GM12878 (cell line): ENCODE measurements around the gene RAB11FIP2. TPM values are rescaled to one million over a fixed set of nuclear protein-coding genes. Genes with fewer than 3 reads are reported as not detected.

Experiments
- ATAC-seq: fragments of 200-7000 bp; cut with Tn5 transposase; 3 replicates; pipeline ENCODE4 v1.9.1; 2020; ENCODE audit warnings: mild to moderate bottlenecking, moderate library complexity
- BruUV-seq: library from RNA; stranded (reverse); fragments of 400-500 nt; replicated peaks from 2 replicates; lab custom pipeline; 2021; lab: Mats Ljungman, UMichigan
- CTCF ChIA-PET: fragments of 300-600 bp; sonication (Branson Sonifier 250); formaldehyde crosslinking; extraction: SDS; loops from one replicate; lab custom pipeline; 2021; ENCODE audit warnings: inconsistent platforms; lab: Yijun Ruan, JAX
- POLR2A ChIA-PET: fragments of 350-600 bp; formaldehyde crosslinking; extraction: SDS; loops from one replicate; lab custom pipeline; 2021; ENCODE audit warnings: inconsistent platforms; lab: Charles Lee
- RAD21 ChIA-PET: fragments of 300-600 bp; sonication (Branson Sonifier 250); formaldehyde crosslinking; loops from one replicate; lab custom pipeline; 2023; ENCODE audit warnings: antibody characterized with exemption; ENCODE audit not compliant: unreplicated experiment; lab: Charles Lee
- SMC1A ChIA-PET: fragments of 300-600 bp; sonication (Branson Sonifier 250); formaldehyde crosslinking; loops from one replicate; lab custom pipeline; 2023; ENCODE audit not compliant: unreplicated experiment, uncharacterized antibody; lab: Charles Lee
- DNase-seq: peaks from one replicate; pipeline ENCODE4 v3.0.0-alpha.2; 2011; ENCODE audit warnings: low read depth, low spot score
- FAIRE-seq: peaks from 3 replicates; lab custom pipeline; 2011; peaks lifted over from hg19 to GRCh38; lab: Jason Lieb, UNC
- H2AFZ ChIP-seq: 2 replicates; pipeline ENCODE4 v1.6.0; 2011; ENCODE audit warnings: low read depth, low read length, control low read depth; ENCODE audit not compliant: control insufficient read depth
- H3K27ac ChIP-seq: 2 replicates; pipeline ENCODE4 v1.5.1; 2011; ENCODE audit warnings: control low read depth; ENCODE audit not compliant: control insufficient read depth, insufficient read depth
- H3K27me3 ChIP-seq, 2 experiments: replicated peaks in 1 of 2; 2 replicates each; pipeline versions ENCODE4 v1.6.0 to v1.6.1; 2011; ENCODE audit warnings: low read length in 1 of 2; ENCODE audit not compliant: control insufficient read depth in 2 of 2, insufficient read depth in 2 of 2
- H3K36me3 ChIP-seq, 2 experiments: 2 replicates each; pipeline ENCODE4 v1.5.1; 2011; ENCODE audit warnings: low read length in 1 of 2; ENCODE audit not compliant: control insufficient read depth in 2 of 2, insufficient read depth in 2 of 2
- H3K4me1 ChIP-seq: 2 replicates; pipeline ENCODE4 v1.6.1; 2011; ENCODE audit warnings: mild to moderate bottlenecking, low read length, moderate library complexity, mixed read lengths; ENCODE audit not compliant: control insufficient read depth, insufficient read depth
- H3K4me2 ChIP-seq: 2 replicates; pipeline ENCODE4 v1.6.0; 2011; ENCODE audit warnings: control low read depth; ENCODE audit not compliant: control insufficient read depth, insufficient read depth
- H3K4me3 ChIP-seq: fragments of 200-600 bp; sonication (generic); 2 replicates; pipeline ENCODE4 v1.5.1; 2016
- H3K79me2 ChIP-seq: 2 replicates; pipeline ENCODE4 v1.6.0; 2011; ENCODE audit warnings: low read length; ENCODE audit not compliant: control insufficient read depth, insufficient read depth
- H3K9ac ChIP-seq: 2 replicates; pipeline ENCODE4 v1.8.0; 2011; ENCODE audit warnings: low read length, control low read depth, mixed read lengths; ENCODE audit not compliant: control insufficient read depth, insufficient read depth
- H3K9me3 ChIP-seq: replicated peaks from 3 replicates; pipeline ENCODE4 v1.5.1; 2011; ENCODE audit warnings: mild to moderate bottlenecking, low read length; ENCODE audit not compliant: control insufficient read depth, insufficient read depth
- H4K20me1 ChIP-seq: 2 replicates; pipeline ENCODE4 v1.6.0; 2011; ENCODE audit not compliant: control insufficient read depth, insufficient read depth
- ATF7 ChIP-seq: fragments of 450-650 bp; IDR thresholded peaks from 2 replicates; pipeline ENCODE4 v1.6.1; 2016; ENCODE audit warnings: low read depth, mild to moderate bottlenecking
- CBX3 ChIP-seq: fragments of 200-600 bp; sonication (generic); IDR thresholded peaks from 2 replicates; pipeline ENCODE4 v1.6.1; 2016; ENCODE audit warnings: low read depth, borderline replicate concordance
- GATAD2B ChIP-seq: fragments of 450-650 bp; conservative IDR thresholded peaks from 2 replicates; pipeline ENCODE4 v1.6.1; 2017; ENCODE audit warnings: low read depth, mild to moderate bottlenecking, moderate library complexity
- IKZF2 ChIP-seq, 2 experiments: fragments of 450-650 bp; IDR thresholded peaks; 2 replicates each; pipeline ENCODE4 v1.6.1; 2017; ENCODE audit warnings: mild to moderate bottlenecking in 2 of 2, moderate library complexity in 2 of 2
- NBN ChIP-seq: fragments of 450-650 bp; IDR thresholded peaks from 2 replicates; pipeline ENCODE4 v1.6.1; 2016
- SIN3A ChIP-seq: IDR thresholded peaks from 2 replicates; pipeline ENCODE4 v1.6.1; 2012; ENCODE audit warnings: low read depth, low read length, improper control_type of control experiment
- SPI1 ChIP-seq: IDR thresholded peaks from 2 replicates; pipeline ENCODE4 v1.6.1; 2011; ENCODE audit warnings: low read depth, mild to moderate bottlenecking, low read length, moderate library complexity, borderline replicate concordance; ENCODE audit not compliant: insufficient read depth
- SREBF1 ChIP-seq: IDR thresholded peaks from 2 replicates; pipeline ENCODE4 v1.6.1; 2012; ENCODE audit warnings: mild to moderate bottlenecking, low read length
- SRF ChIP-seq, 2 experiments: IDR thresholded peaks; 2 replicates each; pipeline ENCODE4 v1.6.1; 2011; ENCODE audit warnings: low read depth in 2 of 2, low read length in 2 of 2, mild to moderate bottlenecking in 1 of 2, moderate library complexity in 1 of 2
- ZNF274 ChIP-seq: IDR thresholded peaks from one replicate; pipeline ENCODE4 v1.8.0; 2011; ENCODE audit not compliant: insufficient read length, insufficient read depth
- WGBS: methylation state at CpG from one replicate; pipeline ENCODE4 v1.1.6; 2016; ENCODE audit warnings: low lambda C conversion rate; ENCODE audit not compliant: insufficient replicate concordance, insufficient coverage; ENCODE audit errors: missing lambda C conversion rate; 5-methylcytosine and 5-hydroxymethylcytosine counted together
- in situ Hi-C: fragments of 300-500 bp; cut with MboI; formaldehyde crosslinking; loops from 9 replicates; pipeline ENCODE4 v1.14.3; 2018; ENCODE audit warnings: mixed read lengths
- intact Hi-C: fragments of 100-400 bp; cut with micrococcal nuclease; formaldehyde crosslinking; loops from one replicate; pipeline ENCODE4 v1.14.2; 2022; ENCODE audit not compliant: unreplicated experiment
- polyA plus RNA-seq, 11 experiments: library from polyadenylated mRNA; depleted of rRNA in 4 of 11; unstranded in 6 of 11; stranded (reverse) in 5 of 11; fragments of >200 nt; fragmentation: Nextera tagmentation in 4 of 11; fragmentation: Illumina TruSeq in 1 of 11; extraction: Ambion mirVana in 4 of 11; extraction: Trizol in 1 of 11; gene quantifications; 1 replicate in 1 of 11; 2 replicates in 10 of 11; pipeline versions ENCODE4 v1.2.1 to v1.2.3, GENCODE V29; 2011 to 2016; ENCODE audit warnings: inconsistent platforms in 2 of 11, missing spikeins in 2 of 11, low read depth in 1 of 11
- total RNA-seq, 4 experiments: library from RNA; depleted of rRNA in 3 of 4; stranded (reverse); fragments of >200 nt in 3 of 4; fragmentation: Illumina TruSeq in 1 of 4; extraction: Trizol in 1 of 4; gene quantifications; 2 replicates each; pipeline versions ENCODE4 v1.2.1 to v1.2.3, GENCODE V29; 2013 to 2021
- TF ChIP-seq, protein P1 (sequence below): fragments of 150-350 bp; IDR thresholded peaks from 2 replicates; pipeline ENCODE4 v1.6.1; 2016; ENCODE audit warnings: low read depth, low read length
- TF ChIP-seq, protein P2 (sequence below): IDR thresholded peaks from 2 replicates; pipeline ENCODE4 v1.6.1; 2011; ENCODE audit warnings: low read depth, mild to moderate bottlenecking, low read length, moderate library complexity, borderline replicate concordance; ENCODE audit errors: extremely low read depth
- TF ChIP-seq, protein P3 (sequence below): fragments of 450-650 bp; IDR thresholded peaks from 2 replicates; pipeline ENCODE4 v1.6.1; 2017; ENCODE audit warnings: borderline replicate concordance
- TF ChIP-seq, protein P4 (sequence below): IDR thresholded peaks from 2 replicates; pipeline ENCODE4 v1.6.1; 2012; ENCODE audit warnings: low read depth, low read length, improper control_type of control experiment
- TF ChIP-seq, protein P5 (sequence below): IDR thresholded peaks from 2 replicates; pipeline ENCODE4 v1.6.1; 2012; ENCODE audit warnings: low read length, inconsistent platforms
- TF ChIP-seq, protein P6 (sequence below): IDR thresholded peaks from 2 replicates; pipeline ENCODE4 v1.6.1; 2011; ENCODE audit warnings: mild to moderate bottlenecking, low read depth, low read length, moderate library complexity; ENCODE audit not compliant: insufficient replicate concordance

RAB11FIP2 gene
- total and polyA plus RNA-seq, 10 of the 15 experiments (the other 5 are each of a cell fraction or from before 2014, with no cell fraction given) = 1.8 to 16.7 (median 4.3) TPM

DNA sequence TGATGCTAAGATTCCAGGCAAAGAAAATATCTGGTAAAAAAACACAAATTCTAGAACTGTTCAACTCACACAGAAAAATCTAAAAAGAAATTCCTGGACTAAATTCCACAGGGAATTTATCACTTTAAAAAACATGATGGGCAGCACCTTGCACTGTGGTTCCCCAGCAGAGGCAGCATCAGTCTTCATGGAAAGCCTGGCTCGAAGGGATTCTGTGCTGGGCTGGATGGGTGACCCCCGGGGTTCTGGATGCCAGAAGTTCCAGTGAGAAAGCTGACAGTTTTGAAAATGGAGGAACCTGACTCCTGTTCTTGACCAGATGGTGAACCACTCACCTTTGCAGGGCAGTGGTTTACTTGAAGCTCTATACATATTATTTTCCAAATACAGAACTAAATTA, 52.0 kb downstream of the RAB11FIP2 start:
- Histone ChIP-seq H3K9ac (no peak overlapping the region), H3K4me1 (no peaks in the 10 kb centered on the region), H3K79me2 (no peaks in the 10 kb centered on the region), H4K20me1 (no peaks in the 10 kb centered on the region), H3K27me3 (no peaks in the 10 kb centered on the region), H3K4me2 (no peak overlapping the region), H3K27ac (no peak overlapping the region), H3K36me3 (no peaks in the 10 kb centered on the region), H2AFZ (no peak overlapping the region), H3K9me3 (no peaks in the 10 kb centered on the region), H3K4me3 (no peak overlapping the region)
- FAIRE-seq (no peak), ATAC-seq (no peak), DNase-seq (no peak)
- SMC1A ChIA-PET = no interaction called here
- BruUV-seq = no TSS peak
- 94% methylated on average over 2 of the region's 2 CpGs for WGBS
- POLR2A ChIA-PET = no interaction called here
- CTCF ChIA-PET = no interaction called here
- intact Hi-C loops (no loop called here), in situ Hi-C loops (no loop called here)
- RAD21 ChIA-PET = no interaction called here
- no peak for TF ChIP-seq NBN
- no peak for TF ChIP-seq SPI1
- TF ChIP-seq, protein P1, sequence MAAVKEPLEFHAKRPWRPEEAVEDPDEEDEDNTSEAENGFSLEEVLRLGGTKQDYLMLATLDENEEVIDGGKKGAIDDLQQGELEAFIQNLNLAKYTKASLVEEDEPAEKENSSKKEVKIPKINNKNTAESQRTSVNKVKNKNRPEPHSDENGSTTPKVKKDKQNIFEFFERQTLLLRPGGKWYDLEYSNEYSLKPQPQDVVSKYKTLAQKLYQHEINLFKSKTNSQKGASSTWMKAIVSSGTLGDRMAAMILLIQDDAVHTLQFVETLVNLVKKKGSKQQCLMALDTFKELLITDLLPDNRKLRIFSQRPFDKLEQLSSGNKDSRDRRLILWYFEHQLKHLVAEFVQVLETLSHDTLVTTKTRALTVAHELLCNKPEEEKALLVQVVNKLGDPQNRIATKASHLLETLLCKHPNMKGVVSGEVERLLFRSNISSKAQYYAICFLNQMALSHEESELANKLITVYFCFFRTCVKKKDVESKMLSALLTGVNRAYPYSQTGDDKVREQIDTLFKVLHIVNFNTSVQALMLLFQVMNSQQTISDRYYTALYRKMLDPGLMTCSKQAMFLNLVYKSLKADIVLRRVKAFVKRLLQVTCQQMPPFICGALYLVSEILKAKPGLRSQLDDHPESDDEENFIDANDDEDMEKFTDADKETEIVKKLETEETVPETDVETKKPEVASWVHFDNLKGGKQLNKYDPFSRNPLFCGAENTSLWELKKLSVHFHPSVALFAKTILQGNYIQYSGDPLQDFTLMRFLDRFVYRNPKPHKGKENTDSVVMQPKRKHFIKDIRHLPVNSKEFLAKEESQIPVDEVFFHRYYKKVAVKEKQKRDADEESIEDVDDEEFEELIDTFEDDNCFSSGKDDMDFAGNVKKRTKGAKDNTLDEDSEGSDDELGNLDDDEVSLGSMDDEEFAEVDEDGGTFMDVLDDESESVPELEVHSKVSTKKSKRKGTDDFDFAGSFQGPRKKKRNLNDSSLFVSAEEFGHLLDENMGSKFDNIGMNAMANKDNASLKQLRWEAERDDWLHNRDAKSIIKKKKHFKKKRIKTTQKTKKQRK = no peak
- TF ChIP-seq SREBF1 = no peak
- TF ChIP-seq ZNF274 = no peak
- TF ChIP-seq, protein P2, sequence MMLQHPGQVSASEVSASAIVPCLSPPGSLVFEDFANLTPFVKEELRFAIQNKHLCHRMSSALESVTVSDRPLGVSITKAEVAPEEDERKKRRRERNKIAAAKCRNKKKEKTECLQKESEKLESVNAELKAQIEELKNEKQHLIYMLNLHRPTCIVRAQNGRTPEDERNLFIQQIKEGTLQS = no peak
- no peak for TF ChIP-seq SIN3A
- TF ChIP-seq, protein P3, sequence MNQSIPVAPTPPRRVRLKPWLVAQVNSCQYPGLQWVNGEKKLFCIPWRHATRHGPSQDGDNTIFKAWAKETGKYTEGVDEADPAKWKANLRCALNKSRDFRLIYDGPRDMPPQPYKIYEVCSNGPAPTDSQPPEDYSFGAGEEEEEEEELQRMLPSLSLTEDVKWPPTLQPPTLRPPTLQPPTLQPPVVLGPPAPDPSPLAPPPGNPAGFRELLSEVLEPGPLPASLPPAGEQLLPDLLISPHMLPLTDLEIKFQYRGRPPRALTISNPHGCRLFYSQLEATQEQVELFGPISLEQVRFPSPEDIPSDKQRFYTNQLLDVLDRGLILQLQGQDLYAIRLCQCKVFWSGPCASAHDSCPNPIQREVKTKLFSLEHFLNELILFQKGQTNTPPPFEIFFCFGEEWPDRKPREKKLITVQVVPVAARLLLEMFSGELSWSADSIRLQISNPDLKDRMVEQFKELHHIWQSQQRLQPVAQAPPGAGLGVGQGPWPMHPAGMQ = no peak
- TF ChIP-seq ATF7 = no peak
- TF ChIP-seq, protein P4, sequence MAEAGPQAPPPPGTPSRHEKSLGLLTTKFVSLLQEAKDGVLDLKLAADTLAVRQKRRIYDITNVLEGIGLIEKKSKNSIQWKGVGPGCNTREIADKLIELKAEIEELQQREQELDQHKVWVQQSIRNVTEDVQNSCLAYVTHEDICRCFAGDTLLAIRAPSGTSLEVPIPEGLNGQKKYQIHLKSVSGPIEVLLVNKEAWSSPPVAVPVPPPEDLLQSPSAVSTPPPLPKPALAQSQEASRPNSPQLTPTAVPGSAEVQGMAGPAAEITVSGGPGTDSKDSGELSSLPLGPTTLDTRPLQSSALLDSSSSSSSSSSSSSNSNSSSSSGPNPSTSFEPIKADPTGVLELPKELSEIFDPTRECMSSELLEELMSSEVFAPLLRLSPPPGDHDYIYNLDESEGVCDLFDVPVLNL = no peak
- TF ChIP-seq, protein P5, sequence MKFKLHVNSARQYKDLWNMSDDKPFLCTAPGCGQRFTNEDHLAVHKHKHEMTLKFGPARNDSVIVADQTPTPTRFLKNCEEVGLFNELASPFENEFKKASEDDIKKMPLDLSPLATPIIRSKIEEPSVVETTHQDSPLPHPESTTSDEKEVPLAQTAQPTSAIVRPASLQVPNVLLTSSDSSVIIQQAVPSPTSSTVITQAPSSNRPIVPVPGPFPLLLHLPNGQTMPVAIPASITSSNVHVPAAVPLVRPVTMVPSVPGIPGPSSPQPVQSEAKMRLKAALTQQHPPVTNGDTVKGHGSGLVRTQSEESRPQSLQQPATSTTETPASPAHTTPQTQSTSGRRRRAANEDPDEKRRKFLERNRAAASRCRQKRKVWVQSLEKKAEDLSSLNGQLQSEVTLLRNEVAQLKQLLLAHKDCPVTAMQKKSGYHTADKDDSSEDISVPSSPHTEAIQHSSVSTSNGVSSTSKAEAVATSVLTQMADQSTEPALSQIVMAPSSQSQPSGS = no peak
- TF ChIP-seq GATAD2B = no peak
- no peak for TF ChIP-seq IKZF2 (IDR thresholded peaks at IDR 0.05)
- no peak for TF ChIP-seq SRF (IDR thresholded peaks at IDR 0.05; ENCODE audit: low read depth in 2 of 2, low read length in 2 of 2)
- no peak for TF ChIP-seq CBX3
- TF ChIP-seq, protein P6, sequence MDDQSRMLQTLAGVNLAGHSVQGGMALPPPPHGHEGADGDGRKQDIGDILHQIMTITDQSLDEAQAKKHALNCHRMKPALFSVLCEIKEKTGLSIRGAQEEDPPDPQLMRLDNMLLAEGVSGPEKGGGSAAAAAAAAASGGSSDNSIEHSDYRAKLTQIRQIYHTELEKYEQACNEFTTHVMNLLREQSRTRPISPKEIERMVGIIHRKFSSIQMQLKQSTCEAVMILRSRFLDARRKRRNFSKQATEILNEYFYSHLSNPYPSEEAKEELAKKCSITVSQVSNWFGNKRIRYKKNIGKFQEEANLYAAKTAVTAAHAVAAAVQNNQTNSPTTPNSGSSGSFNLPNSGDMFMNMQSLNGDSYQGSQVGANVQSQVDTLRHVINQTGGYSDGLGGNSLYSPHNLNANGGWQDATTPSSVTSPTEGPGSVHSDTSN = no peak
